HCT116 (cell line): Measurements from ENCODE around the gene KDM7A. TPM values are rescaled to one million over a fixed set of nuclear protein-coding genes. Genes with fewer than 3 reads are reported as not detected.

Experiments used
- ATAC-seq: fragments of 200-7000 bp; cut with Tn5 transposase; 2 replicates; pipeline ENCODE4 v1.9.1; 2020; ENCODE audit warnings: mild to moderate bottlenecking, moderate library complexity
- BruUV-seq: library from RNA; stranded (reverse); fragments of 400-500 nt; replicated peaks from 2 replicates; lab custom pipeline; 2021; lab: Mats Ljungman, UMichigan
- CTCF ChIA-PET: fragments of 300-600 bp; sonication (Branson Sonifier 250); formaldehyde crosslinking; loops from one replicate; lab custom pipeline; 2021; ENCODE audit warnings: antibody characterized with exemption; lab: Charles Lee
- POLR2A ChIA-PET: fragments of 300-600, 350-600 bp; sonication (Branson Sonifier 250); formaldehyde crosslinking; loops from one replicate; lab custom pipeline; 2021; ENCODE audit warnings: antibody characterized with exemption; lab: Charles Lee
- RAD21 ChIA-PET, 2 experiments: fragments of 300-600 bp; sonication (Branson Sonifier 250); formaldehyde crosslinking; loops; one replicate each; lab custom pipeline; 2023; ENCODE audit warnings: low total read pairs in 2 of 2; ENCODE audit not compliant: uncharacterized antibody in 2 of 2, unreplicated experiment in 2 of 2, low non-redundant PET in 1 of 2; lab: Charles Lee
- DNase-seq: peaks from one replicate; pipeline ENCODE4 v3.0.0-alpha.2; 2010; ENCODE audit warnings: low read depth, low spot score
- H2AFZ ChIP-seq: fragments of 200-600 bp; shearing (Covaris generic), sonication (generic); 2 replicates; pipeline ENCODE4 v1.6.1; 2017; ENCODE audit warnings: low read depth, mixed run types, mixed read lengths, antibody characterized with exemption, low read length; ENCODE audit not compliant: poor library complexity, severe bottlenecking
- H3K27ac ChIP-seq: 2 replicates; pipeline ENCODE4 v1.5.1; 2012; ENCODE audit warnings: low read depth, low read length
- H3K27me3 ChIP-seq: fragments of 200-600 bp; sonication (generic); 2 replicates; pipeline ENCODE4 v1.6.1; 2016; ENCODE audit warnings: mixed run types, low read length, mixed read lengths; ENCODE audit not compliant: insufficient read depth
- H3K36me3 ChIP-seq, 2 experiments: fragments of 200-500 bp in 1 of 2; fragments of 200-600 bp in 1 of 2; sonication (Bioruptor generic) in 1 of 2; sonication (generic) in 1 of 2; 2 replicates each; pipeline versions ENCODE4 v1.5.1 to v1.6.1; 2014 to 2016; ENCODE audit warnings: low read length in 2 of 2, inconsistent platforms in 1 of 2, mixed read lengths in 1 of 2, mixed run types in 1 of 2; ENCODE audit not compliant: insufficient read depth in 2 of 2, control insufficient read depth in 1 of 2
- H3K4me1 ChIP-seq, 2 experiments: fragments of 200-600 bp in 1 of 2; sonication (generic) in 1 of 2; 2 replicates each; pipeline versions ENCODE4 v1.5.1 to v1.6.1; 2012 to 2017; ENCODE audit warnings: low read length in 2 of 2, inconsistent platforms in 1 of 2, mild to moderate bottlenecking in 1 of 2, mixed read lengths in 1 of 2, mixed run types in 1 of 2, moderate library complexity in 1 of 2; ENCODE audit not compliant: insufficient read depth in 2 of 2, control insufficient read depth in 1 of 2
- H3K4me2 ChIP-seq: fragments of 200-600 bp; sonication (generic); 2 replicates; pipeline ENCODE4 v1.6.1; 2017; ENCODE audit warnings: mixed run types, low read length, mixed read lengths
- H3K4me3 ChIP-seq, 2 experiments: fragments of 200-600 bp in 1 of 2; sonication (generic) in 1 of 2; replicated peaks in 1 of 2; 2 replicates each; pipeline ENCODE4 v1.5.1; 2011 to 2016; ENCODE audit warnings: low read length in 2 of 2, control low read depth in 1 of 2, low read depth in 1 of 2, mild to moderate bottlenecking in 1 of 2, mixed read lengths in 1 of 2, mixed run types in 1 of 2
- H3K79me2 ChIP-seq: fragments of 200-600 bp; sonication (generic); 2 replicates; pipeline ENCODE4 v1.6.1; 2017; ENCODE audit warnings: mild to moderate bottlenecking, mixed run types, low read length, moderate library complexity, mixed read lengths; ENCODE audit not compliant: insufficient read depth
- H3K9ac ChIP-seq: fragments of 200-600 bp; sonication (generic); 2 replicates; pipeline ENCODE4 v1.6.1; 2016; ENCODE audit warnings: low read length, mixed read lengths
- H3K9me2 ChIP-seq: fragments of 200-600 bp; sonication (generic), shearing (Covaris generic); 2 replicates; pipeline ENCODE4 v1.6.1; 2017; ENCODE audit warnings: mixed run types, mild to moderate bottlenecking, moderate library complexity; ENCODE audit not compliant: insufficient read depth
- H3K9me3 ChIP-seq, 2 experiments: fragments of 200-500 bp in 1 of 2; fragments of 200-600 bp in 1 of 2; sonication (Bioruptor generic) in 1 of 2; sonication (generic) in 1 of 2; 2 replicates each; pipeline ENCODE4 v1.6.1; 2014 to 2017; ENCODE audit warnings: low read length in 2 of 2, mixed read lengths in 2 of 2, inconsistent platforms in 1 of 2, low read depth in 1 of 2, mild to moderate bottlenecking in 1 of 2, mixed run types in 1 of 2, moderate library complexity in 1 of 2; ENCODE audit not compliant: control insufficient read depth in 1 of 2, insufficient read depth in 1 of 2
- H4K20me1 ChIP-seq: fragments of 200-600 bp; sonication (generic), shearing (Covaris generic); 2 replicates; pipeline ENCODE4 v1.6.1; 2017; ENCODE audit warnings: mixed run types, mild to moderate bottlenecking, moderate library complexity; ENCODE audit not compliant: insufficient read depth
- EZH2phosphoT487 ChIP-seq: fragments of 200-600 bp; IDR thresholded peaks from 2 replicates; pipeline ENCODE4 v1.6.1; 2018; ENCODE audit warnings: antibody characterized with exemption, borderline replicate concordance
- MAX ChIP-seq: IDR thresholded peaks from 2 replicates; pipeline ENCODE4 v1.6.1; 2012
- POLR2AphosphoS5 ChIP-seq: IDR thresholded peaks from 2 replicates; pipeline ENCODE4 v1.6.1; 2011; ENCODE audit warnings: mild to moderate bottlenecking, low read depth, low read length, moderate library complexity
- SIN3A ChIP-seq: IDR thresholded peaks from 2 replicates; pipeline ENCODE4 v1.6.1; 2012; ENCODE audit warnings: low read depth
- SP1 ChIP-seq: IDR thresholded peaks from 2 replicates; pipeline ENCODE4 v1.6.1; 2012; ENCODE audit warnings: low read depth
- YY1 ChIP-seq: IDR thresholded peaks from 2 replicates; pipeline ENCODE4 v1.6.1; 2011; ENCODE audit warnings: low read length, low read depth, moderate library complexity, mild to moderate bottlenecking; ENCODE audit not compliant: insufficient replicate concordance; ENCODE audit errors: extremely low read depth
- intact Hi-C: fragments of 100-400 bp; cut with micrococcal nuclease; formaldehyde crosslinking; loops from 2 replicates; pipeline ENCODE4 v1.10.0; 2022
- total RNA-seq: library from RNA; stranded (reverse); gene quantifications from one replicate; pipeline ENCODE4 v1.2.1, GENCODE V29; 2021; ENCODE audit not compliant: unreplicated experiment
- TF ChIP-seq, protein P1 (sequence below), 3 experiments: fragments of 200-600 bp in 1 of 3; sonication (generic) in 1 of 3; IDR thresholded peaks in 2 of 3; conservative IDR thresholded peaks in 1 of 3; 2 replicates each; pipeline ENCODE4 v1.5.1; 2012 to 2017; ENCODE audit warnings: low read depth in 2 of 3, low read length in 2 of 3, antibody characterized with exemption in 1 of 3, borderline replicate concordance in 1 of 3, control low read depth in 1 of 3, mild to moderate bottlenecking in 1 of 3, mixed read lengths in 1 of 3, mixed run types in 1 of 3, moderate library complexity in 1 of 3; ENCODE audit not compliant: insufficient read depth in 1 of 3
- TF ChIP-seq, protein P2 (sequence below): IDR thresholded peaks from 2 replicates; pipeline ENCODE4 v1.6.1; 2011; ENCODE audit warnings: mild to moderate bottlenecking, low read length, moderate library complexity; ENCODE audit not compliant: insufficient replicate concordance; ENCODE audit errors: extremely low read depth
- TF ChIP-seq, protein P3 (sequence below): IDR thresholded peaks from 2 replicates; pipeline ENCODE4 v1.6.1; 2012; ENCODE audit warnings: low read depth

KDM7A gene
- total RNA-seq, 1 experiment from 2014 or later = 11.6 TPM

DNA sequence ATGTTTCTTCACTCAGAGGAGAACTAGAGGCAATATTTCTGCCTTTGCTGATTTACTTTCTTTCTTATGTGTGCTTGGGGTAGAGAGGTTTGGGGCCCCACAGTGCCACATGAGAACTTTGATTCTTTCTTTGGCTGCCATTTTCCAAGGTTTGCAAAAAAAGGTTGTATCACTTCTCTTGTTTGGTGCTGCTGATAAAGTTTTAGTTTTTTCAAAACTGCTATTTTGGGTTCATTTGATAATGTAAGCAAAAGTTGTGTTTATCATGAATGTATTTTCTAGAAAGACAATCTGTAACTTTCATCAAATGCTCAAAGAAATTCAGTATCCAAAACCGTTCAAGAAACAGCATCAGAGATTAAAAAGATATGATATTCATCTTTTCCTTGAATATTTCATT is 83.4 kb downstream of the KDM7A start:
- Histone ChIP-seq H4K20me1 (no peaks in the 10 kb centered on the region), H3K9me2 (no peaks in the 10 kb centered on the region), H3K4me3 (no peak overlapping the region), H3K27ac (no peak overlapping the region), H3K4me1 (no peaks in the 10 kb centered on the region), H3K9ac (no peak overlapping the region), H3K79me2 (no peaks in the 10 kb centered on the region), H3K4me2 (no peak overlapping the region), H3K27me3 (no peaks in the 10 kb centered on the region), H3K9me3 (no peaks in the 10 kb centered on the region), H3K36me3 (peaks cover 0 to 8% of the 10 kb centered on the region in 2 experiments; a peak in 1 of 4 replicates), H2AFZ (no peak overlapping the region)
- DNase-seq (no peak), ATAC-seq (no peak)
- TF ChIP-seq, protein P1, sequence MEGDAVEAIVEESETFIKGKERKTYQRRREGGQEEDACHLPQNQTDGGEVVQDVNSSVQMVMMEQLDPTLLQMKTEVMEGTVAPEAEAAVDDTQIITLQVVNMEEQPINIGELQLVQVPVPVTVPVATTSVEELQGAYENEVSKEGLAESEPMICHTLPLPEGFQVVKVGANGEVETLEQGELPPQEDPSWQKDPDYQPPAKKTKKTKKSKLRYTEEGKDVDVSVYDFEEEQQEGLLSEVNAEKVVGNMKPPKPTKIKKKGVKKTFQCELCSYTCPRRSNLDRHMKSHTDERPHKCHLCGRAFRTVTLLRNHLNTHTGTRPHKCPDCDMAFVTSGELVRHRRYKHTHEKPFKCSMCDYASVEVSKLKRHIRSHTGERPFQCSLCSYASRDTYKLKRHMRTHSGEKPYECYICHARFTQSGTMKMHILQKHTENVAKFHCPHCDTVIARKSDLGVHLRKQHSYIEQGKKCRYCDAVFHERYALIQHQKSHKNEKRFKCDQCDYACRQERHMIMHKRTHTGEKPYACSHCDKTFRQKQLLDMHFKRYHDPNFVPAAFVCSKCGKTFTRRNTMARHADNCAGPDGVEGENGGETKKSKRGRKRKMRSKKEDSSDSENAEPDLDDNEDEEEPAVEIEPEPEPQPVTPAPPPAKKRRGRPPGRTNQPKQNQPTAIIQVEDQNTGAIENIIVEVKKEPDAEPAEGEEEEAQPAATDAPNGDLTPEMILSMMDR (IDR thresholded peaks at IDR 0.05 in 2 of 3, conservative IDR thresholded peaks at IDR 0.05 in 1 of 3; ENCODE audit: borderline replicate concordance in 1 of 3, insufficient read depth in 1 of 3, low read depth in 2 of 3, low read length in 2 of 3) = no peak
- no peak for TF ChIP-seq SIN3A
- TF ChIP-seq, protein P2, sequence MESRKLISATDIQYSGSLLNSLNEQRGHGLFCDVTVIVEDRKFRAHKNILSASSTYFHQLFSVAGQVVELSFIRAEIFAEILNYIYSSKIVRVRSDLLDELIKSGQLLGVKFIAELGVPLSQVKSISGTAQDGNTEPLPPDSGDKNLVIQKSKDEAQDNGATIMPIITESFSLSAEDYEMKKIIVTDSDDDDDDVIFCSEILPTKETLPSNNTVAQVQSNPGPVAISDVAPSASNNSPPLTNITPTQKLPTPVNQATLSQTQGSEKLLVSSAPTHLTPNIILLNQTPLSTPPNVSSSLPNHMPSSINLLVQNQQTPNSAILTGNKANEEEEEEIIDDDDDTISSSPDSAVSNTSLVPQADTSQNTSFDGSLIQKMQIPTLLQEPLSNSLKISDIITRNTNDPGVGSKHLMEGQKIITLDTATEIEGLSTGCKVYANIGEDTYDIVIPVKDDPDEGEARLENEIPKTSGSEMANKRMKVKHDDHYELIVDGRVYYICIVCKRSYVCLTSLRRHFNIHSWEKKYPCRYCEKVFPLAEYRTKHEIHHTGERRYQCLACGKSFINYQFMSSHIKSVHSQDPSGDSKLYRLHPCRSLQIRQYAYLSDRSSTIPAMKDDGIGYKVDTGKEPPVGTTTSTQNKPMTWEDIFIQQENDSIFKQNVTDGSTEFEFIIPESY = no peak
- TF ChIP-seq EZH2phosphoT487 = no peak
- BruUV-seq = no TSS peak
- POLR2A ChIA-PET = no interaction called here
- RAD21 ChIA-PET = no interaction called here
- CTCF ChIA-PET = no interaction called here
- intact Hi-C loops = no loop called here

DNA sequence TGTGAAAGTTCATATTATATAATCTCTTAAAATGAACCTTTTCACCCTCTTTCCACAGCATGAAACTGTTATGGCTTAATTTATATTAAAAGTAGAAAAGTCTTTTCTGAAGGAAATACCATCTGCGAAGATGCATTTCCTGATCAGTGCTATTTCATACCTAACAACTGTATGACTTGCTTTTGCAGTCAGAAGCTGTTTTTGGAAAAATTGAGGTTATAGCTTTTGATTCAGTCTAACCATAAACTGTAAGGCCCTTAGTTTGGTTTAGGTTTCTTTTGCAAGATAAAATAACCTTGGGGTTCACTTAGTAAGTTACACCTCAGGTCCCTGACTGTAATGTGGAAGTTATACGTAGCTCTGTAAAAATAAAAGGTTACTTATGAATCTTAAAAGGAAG is 91.3 kb downstream of the KDM7A start:
- ChIA-PET CTCF (no interaction called here), POLR2A (no interaction called here), RAD21 (no interaction called here)
- Histone ChIP-seq H3K79me2 (no peaks in the 10 kb centered on the region), H3K4me1 (no peaks in the 10 kb centered on the region), H3K4me3 (no peak overlapping the region), H2AFZ (no peak overlapping the region), H3K9me2 (no peaks in the 10 kb centered on the region), H3K4me2 (no peak overlapping the region), H3K9me3 (no peaks in the 10 kb centered on the region), H3K9ac (no peak overlapping the region), H3K36me3 (no peaks in the 10 kb centered on the region), H3K27ac (no peak overlapping the region), H4K20me1 (no peaks in the 10 kb centered on the region), H3K27me3 (no peaks in the 10 kb centered on the region)
- intact Hi-C loops = no loop called here
- no peak for TF ChIP-seq SIN3A
- TF ChIP-seq, protein P3, sequence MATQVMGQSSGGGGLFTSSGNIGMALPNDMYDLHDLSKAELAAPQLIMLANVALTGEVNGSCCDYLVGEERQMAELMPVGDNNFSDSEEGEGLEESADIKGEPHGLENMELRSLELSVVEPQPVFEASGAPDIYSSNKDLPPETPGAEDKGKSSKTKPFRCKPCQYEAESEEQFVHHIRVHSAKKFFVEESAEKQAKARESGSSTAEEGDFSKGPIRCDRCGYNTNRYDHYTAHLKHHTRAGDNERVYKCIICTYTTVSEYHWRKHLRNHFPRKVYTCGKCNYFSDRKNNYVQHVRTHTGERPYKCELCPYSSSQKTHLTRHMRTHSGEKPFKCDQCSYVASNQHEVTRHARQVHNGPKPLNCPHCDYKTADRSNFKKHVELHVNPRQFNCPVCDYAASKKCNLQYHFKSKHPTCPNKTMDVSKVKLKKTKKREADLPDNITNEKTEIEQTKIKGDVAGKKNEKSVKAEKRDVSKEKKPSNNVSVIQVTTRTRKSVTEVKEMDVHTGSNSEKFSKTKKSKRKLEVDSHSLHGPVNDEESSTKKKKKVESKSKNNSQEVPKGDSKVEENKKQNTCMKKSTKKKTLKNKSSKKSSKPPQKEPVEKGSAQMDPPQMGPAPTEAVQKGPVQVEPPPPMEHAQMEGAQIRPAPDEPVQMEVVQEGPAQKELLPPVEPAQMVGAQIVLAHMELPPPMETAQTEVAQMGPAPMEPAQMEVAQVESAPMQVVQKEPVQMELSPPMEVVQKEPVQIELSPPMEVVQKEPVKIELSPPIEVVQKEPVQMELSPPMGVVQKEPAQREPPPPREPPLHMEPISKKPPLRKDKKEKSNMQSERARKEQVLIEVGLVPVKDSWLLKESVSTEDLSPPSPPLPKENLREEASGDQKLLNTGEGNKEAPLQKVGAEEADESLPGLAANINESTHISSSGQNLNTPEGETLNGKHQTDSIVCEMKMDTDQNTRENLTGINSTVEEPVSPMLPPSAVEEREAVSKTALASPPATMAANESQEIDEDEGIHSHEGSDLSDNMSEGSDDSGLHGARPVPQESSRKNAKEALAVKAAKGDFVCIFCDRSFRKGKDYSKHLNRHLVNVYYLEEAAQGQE = no peak
- TF ChIP-seq POLR2AphosphoS5 = no peak
- no peak for TF ChIP-seq MAX
- TF ChIP-seq SP1 = no peak
- no peak for TF ChIP-seq YY1
- BruUV-seq = no TSS peak
- ATAC-seq (no peak), DNase-seq (no peak)
